Activated naive CD4-positive, alpha-beta T cell treated with anti-CD3 and anti-CD28 coated beads for 36 hours (primary cell): Measurements from ENCODE around the gene MPLKIP. TPM values are rescaled to one million over a fixed set of nuclear protein-coding genes. Genes with fewer than 3 reads are reported as not detected.
"Not testable (repeated sequence)": the region's sequence is repeated elsewhere in the genome, so short reads cannot be mapped to it uniquely, and the experiment has no call there.

Experiments used
- CTCF ChIA-PET: fragments of 350-600 bp; sonication (Branson Sonifier 250); formaldehyde crosslinking; loops from one replicate; lab custom pipeline; 2021; ENCODE audit warnings: antibody characterized with exemption; lab: Charles Lee
- DNase-seq: peaks from one replicate; pipeline ENCODE4 v3.0.0-alpha.2; 2020
- H3K27ac Mint-ChIP-seq: one replicate; pipeline ENCODE4 v1.8.0; 2021; ENCODE audit warnings: mild to moderate bottlenecking, mixed read lengths
- H3K27me3 Mint-ChIP-seq: one replicate; pipeline ENCODE4 v1.8.0; 2021; ENCODE audit warnings: low read depth, mixed read lengths
- H3K36me3 Mint-ChIP-seq: one replicate; pipeline ENCODE4 v1.8.0; 2021; ENCODE audit warnings: low read depth, mixed read lengths
- H3K4me1 Mint-ChIP-seq: one replicate; pipeline ENCODE4 v1.8.0; 2021; ENCODE audit warnings: low read depth, mixed read lengths
- H3K4me3 Mint-ChIP-seq: one replicate; pipeline ENCODE4 v1.8.0; 2021; ENCODE audit warnings: mild to moderate bottlenecking, moderate library complexity, mixed read lengths
- H3K9me3 Mint-ChIP-seq: one replicate; pipeline ENCODE4 v1.8.0; 2021; ENCODE audit warnings: mixed read lengths
- intact Hi-C: fragments of 100-400 bp; cut with micrococcal nuclease; formaldehyde crosslinking; loops from one replicate; pipeline ENCODE4 v1.15.1; 2023
- total RNA-seq, 2 experiments: library from RNA; stranded (reverse); gene quantifications; one replicate each; pipeline ENCODE4 v1.2.3, GENCODE V29; 2021

Gene MPLKIP
- total RNA-seq, 2 experiments from 2014 or later: 38.1 to 38.8 TPM

GRCh38 chr7:40148671-40149070 lies 14.2 kb upstream of the MPLKIP start:
- Mint-ChIP-seq H3K36me3 (no peaks in the 10 kb centered on the region), H3K27ac (no peak overlapping the region), H3K4me3 (no peak overlapping the region), H3K4me1 (no peaks in the 10 kb centered on the region), H3K9me3 (no peaks in the 10 kb centered on the region), H3K27me3 (no peaks in the 10 kb centered on the region)
- no peak for DNase-seq
- intact Hi-C loops: no loop called here
- CTCF ChIA-PET: no interaction called here

- H3K27ac Mint-ChIP-seq, H3K4me3 Mint-ChIP-seq, H3K4me1 Mint-ChIP-seq, H3K27me3 Mint-ChIP-seq, H3K36me3 Mint-ChIP-seq, DNase-seq, CTCF ChIA-PET, H3K9me3 Mint-ChIP-seq, intact Hi-C loops: not testable (repeated sequence)
These were observed 13.8 kb upstream of the MPLKIP start for GRCh38 chr7:40148247-40148580.

- no peaks in the 10 kb centered on the region for H3K4me1 Mint-ChIP-seq
- H3K9me3 Mint-ChIP-seq: no peaks in the 10 kb centered on the region
- H3K36me3 Mint-ChIP-seq: no peaks in the 10 kb centered on the region
- intact Hi-C loops: no loop called here
- CTCF ChIA-PET: no interaction called here
- no peaks in the 10 kb centered on the region for H3K27me3 Mint-ChIP-seq
- DNase-seq: no peak
- H3K4me3 Mint-ChIP-seq: no peak overlapping the region
- H3K27ac Mint-ChIP-seq: no peak overlapping the region
These were observed 13.2 kb upstream of the MPLKIP start for GRCh38 chr7:40147371-40148246.

- not testable (repeated sequence) for H3K9me3 Mint-ChIP-seq, H3K4me1 Mint-ChIP-seq
These were observed 11.2 kb upstream of the MPLKIP start for GRCh38 chr7:40145596-40146130.

GRCh38 chr7:40141916-40142315 lies 7.5 kb upstream of the MPLKIP start:
- H3K4me3 Mint-ChIP-seq, H3K36me3 Mint-ChIP-seq, DNase-seq, H3K27me3 Mint-ChIP-seq, H3K27ac Mint-ChIP-seq, intact Hi-C loops, CTCF ChIA-PET, H3K4me1 Mint-ChIP-seq, H3K9me3 Mint-ChIP-seq: not testable (repeated sequence)

More at GRCh38 chr7:40145596-40146130, 11.2 kb upstream of the MPLKIP start:
- H3K36me3 Mint-ChIP-seq, intact Hi-C loops, H3K27me3 Mint-ChIP-seq, DNase-seq, H3K4me3 Mint-ChIP-seq, H3K27ac Mint-ChIP-seq: not testable (repeated sequence)
- CTCF ChIA-PET: interaction anchor here (0.7 kb wide), 1 partner anchor 439 kb away, joined by 5 read pairs; no protein-coding TSS in a partner anchor

GRCh38 chr7:40139891-40140290 lies 5.5 kb upstream of the MPLKIP start:
- DNase-seq, CTCF ChIA-PET, H3K4me3 Mint-ChIP-seq, H3K4me1 Mint-ChIP-seq, H3K27ac Mint-ChIP-seq, H3K36me3 Mint-ChIP-seq, H3K9me3 Mint-ChIP-seq, H3K27me3 Mint-ChIP-seq: not testable (repeated sequence)
- intact Hi-C loops: loop anchor here (10.0 kb wide), 1 partner anchor 1965 kb away; the partner anchor contains the start of gene STARD3NL

- H3K4me3 Mint-ChIP-seq: no peak overlapping the region
- DNase-seq: no peak
- H3K27me3 Mint-ChIP-seq: no peaks in the 10 kb centered on the region
- H3K4me1 Mint-ChIP-seq: peaks cover 2% of the 10 kb centered on the region
- no peaks in the 10 kb centered on the region for H3K9me3 Mint-ChIP-seq
- intact Hi-C loops: loop anchor here (10.0 kb wide), 1 partner anchor 1964 kb away; the partner anchor contains the start of gene STARD3NL
- H3K27ac Mint-ChIP-seq: no peak overlapping the region
- no peaks in the 10 kb centered on the region for H3K36me3 Mint-ChIP-seq
- CTCF ChIA-PET: no interaction called here
These were observed 4.6 kb upstream of the MPLKIP start for GRCh38 chr7:40138973-40139372.

- Mint-ChIP-seq H3K27me3 (no peaks in the 10 kb centered on the region), H3K9me3 (no peaks in the 10 kb centered on the region), H3K36me3 (peaks cover 4% of the 10 kb centered on the region), H3K4me1 (peaks cover 9% of the 10 kb centered on the region), H3K4me3 (no peak overlapping the region), H3K27ac (no peak overlapping the region)
- no peak for DNase-seq
- intact Hi-C loops: loop anchor here (10.0 kb wide), 1 partner anchor 1963 kb away; the partner anchor contains the start of gene STARD3NL
- CTCF ChIA-PET: no interaction called here
These were observed 3.1 kb upstream of the MPLKIP start for GRCh38 chr7:40137563-40137962.

- no peaks in the 10 kb centered on the region for H3K9me3 Mint-ChIP-seq
- H3K4me1 Mint-ChIP-seq: peaks cover 26% of the 10 kb centered on the region
- no peak overlapping the region for H3K27ac Mint-ChIP-seq
- DNase-seq: no peak
- H3K27me3 Mint-ChIP-seq: no peaks in the 10 kb centered on the region
- intact Hi-C loops: loop anchor here (2.0 to 10.0 kb wide), 2 partner anchors 82 to 1960 kb away; partner anchors contain the start of gene STARD3NL
- CTCF ChIA-PET: interaction anchor here (0.8 to 1.8 kb wide), 4 partner anchors 9 to 302 kb away, joined by 3 to 5 read pairs (median 3); no protein-coding TSS in a partner anchor
- peaks cover 8% of the 10 kb centered on the region for H3K36me3 Mint-ChIP-seq
- H3K4me3 Mint-ChIP-seq: peak overlapping the region; percentile 93
These were observed 842 bp upstream of the MPLKIP start for GRCh38 chr7:40135317-40135610.

- Mint-ChIP-seq H3K27me3 (no peaks in the 10 kb centered on the region), H3K9me3 (no peaks in the 10 kb centered on the region), H3K4me1 (peaks cover 29% of the 10 kb centered on the region), H3K27ac (peak overlapping the region; percentile 89), H3K4me3 (peak overlapping the region; percentile 93), H3K36me3 (peaks cover 10% of the 10 kb centered on the region)
- intact Hi-C loops: loop anchor here (1.0 to 10.0 kb wide), 9 partner anchors 81 to 1959 kb away; partner anchors contain the start of genes RALA, STARD3NL and YAE1
- CTCF ChIA-PET: interaction anchor here (0.5 to 2.4 kb wide), 7 partner anchors 8 to 237 kb away, joined by 3 to 9 read pairs (median 3); partner anchors contain the start of gene CDK13
- DNase-seq: peak; percentile 9
These were observed 628 bp downstream of the MPLKIP start for GRCh38 chr7:40133561-40134427.

- H3K9me3 Mint-ChIP-seq: no peaks in the 10 kb centered on the region
- no peaks in the 10 kb centered on the region for H3K4me1 Mint-ChIP-seq
- H3K27ac Mint-ChIP-seq: no peak overlapping the region
- no peaks in the 10 kb centered on the region for H3K27me3 Mint-ChIP-seq
- intact Hi-C loops: no loop called here
- H3K36me3 Mint-ChIP-seq: peaks cover 6% of the 10 kb centered on the region
- CTCF ChIA-PET: no interaction called here
- no peak overlapping the region for H3K4me3 Mint-ChIP-seq
- DNase-seq: no peak
These were observed 11.5 kb downstream of the MPLKIP start for GRCh38 chr7:40122940-40123254.
